OCI-LY7 (cell line): Measurements from ENCODE around the gene UBAP1.

Source experiments
- EZH2phosphoT487 ChIP-seq: fragments of 200-600 bp; sonication (generic); IDR thresholded peaks from 2 replicates; pipeline ENCODE4 v1.6.1; 2018; ENCODE audit warnings: low read depth, borderline replicate concordance, mild to moderate bottlenecking, mixed run types, antibody characterized with exemption, low read length, moderate library complexity, mixed read lengths
- TF ChIP-seq, protein P1 (sequence below): fragments of 200-600 bp; sonication (generic); conservative IDR thresholded peaks from 2 replicates; pipeline ENCODE4 v1.5.1; 2014; ENCODE audit warnings: mild to moderate bottlenecking, antibody characterized with exemption, low read length, moderate library complexity, mixed read lengths

DNA sequence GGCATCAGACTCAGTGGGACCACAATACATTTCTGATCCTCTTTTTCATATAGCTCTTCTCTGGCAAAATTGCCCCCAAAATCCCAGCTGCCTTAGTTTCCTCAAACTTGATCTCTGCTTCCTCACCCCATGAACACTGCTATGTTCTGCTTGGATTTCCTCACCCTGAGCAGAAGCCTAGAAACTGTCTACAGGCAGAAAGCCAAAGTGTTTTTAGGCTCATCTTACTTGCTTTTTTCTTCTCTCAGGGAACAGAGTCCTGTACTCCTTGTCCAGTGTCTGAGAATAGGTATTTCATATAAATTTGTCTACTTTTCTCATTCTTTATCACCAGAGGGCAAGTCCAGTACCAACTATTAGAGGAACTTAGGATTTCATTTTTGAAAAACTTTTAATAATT lies 21.5 kb upstream of the UBAP1 start:
- no peak for TF ChIP-seq EZH2phosphoT487
- TF ChIP-seq, protein P1, sequence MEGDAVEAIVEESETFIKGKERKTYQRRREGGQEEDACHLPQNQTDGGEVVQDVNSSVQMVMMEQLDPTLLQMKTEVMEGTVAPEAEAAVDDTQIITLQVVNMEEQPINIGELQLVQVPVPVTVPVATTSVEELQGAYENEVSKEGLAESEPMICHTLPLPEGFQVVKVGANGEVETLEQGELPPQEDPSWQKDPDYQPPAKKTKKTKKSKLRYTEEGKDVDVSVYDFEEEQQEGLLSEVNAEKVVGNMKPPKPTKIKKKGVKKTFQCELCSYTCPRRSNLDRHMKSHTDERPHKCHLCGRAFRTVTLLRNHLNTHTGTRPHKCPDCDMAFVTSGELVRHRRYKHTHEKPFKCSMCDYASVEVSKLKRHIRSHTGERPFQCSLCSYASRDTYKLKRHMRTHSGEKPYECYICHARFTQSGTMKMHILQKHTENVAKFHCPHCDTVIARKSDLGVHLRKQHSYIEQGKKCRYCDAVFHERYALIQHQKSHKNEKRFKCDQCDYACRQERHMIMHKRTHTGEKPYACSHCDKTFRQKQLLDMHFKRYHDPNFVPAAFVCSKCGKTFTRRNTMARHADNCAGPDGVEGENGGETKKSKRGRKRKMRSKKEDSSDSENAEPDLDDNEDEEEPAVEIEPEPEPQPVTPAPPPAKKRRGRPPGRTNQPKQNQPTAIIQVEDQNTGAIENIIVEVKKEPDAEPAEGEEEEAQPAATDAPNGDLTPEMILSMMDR: no peak
